ENCODE measurements around the gene MAVS. TPM values are rescaled to one million over a fixed set of nuclear protein-coding genes. Genes with fewer than 3 reads are reported as not detected.

Gene MAVS
- total RNA-seq, 1 experiment from 2014 or later, result 23.4 TPM

DNA sequence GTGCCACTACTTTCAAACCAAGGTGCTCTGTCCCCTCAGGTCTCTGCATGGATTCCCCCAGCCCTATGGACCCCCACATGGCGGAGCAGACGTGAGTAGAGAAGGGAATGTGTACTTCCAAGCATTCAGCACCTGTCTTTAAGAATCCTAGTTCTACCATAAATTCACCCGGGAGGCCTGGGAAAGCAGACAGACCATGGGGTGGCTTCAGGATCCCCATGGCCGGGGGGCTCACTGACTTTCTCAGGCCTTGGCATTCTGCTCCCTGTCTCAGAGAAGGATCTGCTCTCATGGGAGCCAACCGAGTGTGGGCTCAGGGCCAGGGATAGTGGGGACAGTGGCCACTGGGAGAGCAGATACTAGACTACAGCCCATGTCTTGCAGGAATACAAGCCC lies 48.3 kb upstream of the MAVS start:
- Mint-ChIP-seq H3K4me3 (no peak overlapping the region), H3K4me1 (peaks cover 53% of the 10 kb centered on the region), H3K9me3 (no peaks in the 10 kb centered on the region), H3K36me3 (peaks cover 24% of the 10 kb centered on the region), H3K27ac (peak overlapping the region; percentile 66; the same call in 1 of the 2 replicates), H3K27me3 (ENCODE audit: low read depth) (peaks cover 5% of the 10 kb centered on the region; the same call in 1 of the 2 replicates)
- CTCF ChIA-PET, result interaction anchor here (0.7 to 3.9 kb wide), 5 partner anchors 12 to 53 kb away, joined by 3 to 79 read pairs (median 5); partner anchors contain the start of genes ADISSP, AP5S1, CENPB and SPEF1
- TF ChIP-seq NFYB (CRISPR knock-in tag; conservative IDR thresholded peaks at IDR 0.05; ENCODE audit: low read depth) (no peak), GTF2I (CRISPR knock-in tag; conservative IDR thresholded peaks at IDR 0.05) (no peak), TEAD1 (CRISPR knock-in tag; IDR thresholded peaks at IDR 0.05) (no peak), KAT7 (CRISPR knock-in tag; IDR thresholded peaks at IDR 0.05; ENCODE audit: borderline replicate concordance) (no peak), ELF4 (CRISPR knock-in tag; IDR thresholded peaks at IDR 0.05; ENCODE audit: low read depth) (no peak), CREM (CRISPR knock-in tag; IDR thresholded peaks at IDR 0.05) (no peak), ATF1 (CRISPR knock-in tag; IDR thresholded peaks at IDR 0.05) (no peak), ZNF317 (CRISPR knock-in tag; IDR thresholded peaks at IDR 0.05; ENCODE audit: borderline replicate concordance, low read depth) (no peak), ZNF138 (CRISPR knock-in tag; conservative IDR thresholded peaks at IDR 0.05) (no peak)
- TF ChIP-seq, protein P1, sequence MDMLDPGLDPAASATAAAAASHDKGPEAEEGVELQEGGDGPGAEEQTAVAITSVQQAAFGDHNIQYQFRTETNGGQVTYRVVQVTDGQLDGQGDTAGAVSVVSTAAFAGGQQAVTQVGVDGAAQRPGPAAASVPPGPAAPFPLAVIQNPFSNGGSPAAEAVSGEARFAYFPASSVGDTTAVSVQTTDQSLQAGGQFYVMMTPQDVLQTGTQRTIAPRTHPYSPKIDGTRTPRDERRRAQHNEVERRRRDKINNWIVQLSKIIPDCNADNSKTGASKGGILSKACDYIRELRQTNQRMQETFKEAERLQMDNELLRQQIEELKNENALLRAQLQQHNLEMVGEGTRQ (CRISPR knock-in tag; IDR thresholded peaks at IDR 0.05), result no peak
- TF ChIP-seq, protein P2, sequence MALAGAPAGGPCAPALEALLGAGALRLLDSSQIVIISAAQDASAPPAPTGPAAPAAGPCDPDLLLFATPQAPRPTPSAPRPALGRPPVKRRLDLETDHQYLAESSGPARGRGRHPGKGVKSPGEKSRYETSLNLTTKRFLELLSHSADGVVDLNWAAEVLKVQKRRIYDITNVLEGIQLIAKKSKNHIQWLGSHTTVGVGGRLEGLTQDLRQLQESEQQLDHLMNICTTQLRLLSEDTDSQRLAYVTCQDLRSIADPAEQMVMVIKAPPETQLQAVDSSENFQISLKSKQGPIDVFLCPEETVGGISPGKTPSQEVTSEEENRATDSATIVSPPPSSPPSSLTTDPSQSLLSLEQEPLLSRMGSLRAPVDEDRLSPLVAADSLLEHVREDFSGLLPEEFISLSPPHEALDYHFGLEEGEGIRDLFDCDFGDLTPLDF (CRISPR knock-in tag; IDR thresholded peaks at IDR 0.05), result no peak
- TF ChIP-seq, protein P3, sequence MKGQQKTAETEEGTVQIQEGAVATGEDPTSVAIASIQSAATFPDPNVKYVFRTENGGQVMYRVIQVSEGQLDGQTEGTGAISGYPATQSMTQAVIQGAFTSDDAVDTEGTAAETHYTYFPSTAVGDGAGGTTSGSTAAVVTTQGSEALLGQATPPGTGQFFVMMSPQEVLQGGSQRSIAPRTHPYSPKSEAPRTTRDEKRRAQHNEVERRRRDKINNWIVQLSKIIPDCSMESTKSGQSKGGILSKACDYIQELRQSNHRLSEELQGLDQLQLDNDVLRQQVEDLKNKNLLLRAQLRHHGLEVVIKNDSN (CRISPR knock-in tag; IDR thresholded peaks at IDR 0.05), result no peak
- TF ChIP-seq, protein P4, sequence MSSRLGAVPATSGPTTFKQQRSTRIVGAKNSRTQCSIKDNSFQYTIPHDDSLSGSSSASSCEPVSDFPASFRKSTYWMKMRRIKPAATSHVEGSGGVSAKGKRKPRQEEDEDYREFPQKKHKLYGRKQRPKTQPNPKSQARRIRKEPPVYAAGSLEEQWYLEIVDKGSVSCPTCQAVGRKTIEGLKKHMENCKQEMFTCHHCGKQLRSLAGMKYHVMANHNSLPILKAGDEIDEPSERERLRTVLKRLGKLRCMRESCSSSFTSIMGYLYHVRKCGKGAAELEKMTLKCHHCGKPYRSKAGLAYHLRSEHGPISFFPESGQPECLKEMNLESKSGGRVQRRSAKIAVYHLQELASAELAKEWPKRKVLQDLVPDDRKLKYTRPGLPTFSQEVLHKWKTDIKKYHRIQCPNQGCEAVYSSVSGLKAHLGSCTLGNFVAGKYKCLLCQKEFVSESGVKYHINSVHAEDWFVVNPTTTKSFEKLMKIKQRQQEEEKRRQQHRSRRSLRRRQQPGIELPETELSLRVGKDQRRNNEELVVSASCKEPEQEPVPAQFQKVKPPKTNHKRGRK (CRISPR knock-in tag; IDR thresholded peaks at IDR 0.05; ENCODE audit: borderline replicate concordance), result no peak
- TF ChIP-seq, protein P5, sequence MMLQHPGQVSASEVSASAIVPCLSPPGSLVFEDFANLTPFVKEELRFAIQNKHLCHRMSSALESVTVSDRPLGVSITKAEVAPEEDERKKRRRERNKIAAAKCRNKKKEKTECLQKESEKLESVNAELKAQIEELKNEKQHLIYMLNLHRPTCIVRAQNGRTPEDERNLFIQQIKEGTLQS (CRISPR knock-in tag; conservative IDR thresholded peaks at IDR 0.05), result no peak
- ATAC-seq (no peak), DNase-seq (ENCODE audit: low spot score) (no peak)
- POLR2A ChIA-PET, result no interaction called here

DNA sequence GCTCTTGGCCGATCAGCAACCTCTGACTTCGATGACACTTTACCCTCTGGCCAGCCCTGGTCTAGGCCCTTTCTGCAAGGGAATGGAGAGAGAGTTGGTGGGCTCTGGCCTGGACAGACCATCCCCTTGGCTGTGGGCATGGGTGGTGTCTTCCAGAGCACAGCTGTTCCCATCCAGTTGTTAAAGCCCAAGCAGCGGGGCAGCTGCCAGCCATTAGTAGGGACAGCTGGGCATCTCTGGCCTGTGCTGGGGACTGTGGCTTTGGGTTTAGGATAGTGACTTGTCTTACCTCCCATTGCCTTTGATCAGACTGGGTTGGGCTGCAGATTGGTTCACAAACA lies 47.8 kb upstream of the MAVS start:
- H3K9me3 Mint-ChIP-seq, result no peaks in the 10 kb centered on the region
- peaks cover 53% of the 10 kb centered on the region for H3K4me1 Mint-ChIP-seq
- peaks cover 29% of the 10 kb centered on the region for H3K36me3 Mint-ChIP-seq
- peaks cover 5% of the 10 kb centered on the region; the same call in 1 of the 2 replicates for H3K27me3 Mint-ChIP-seq (ENCODE audit: low read depth)
- CTCF ChIA-PET, result interaction anchor here (0.9 to 3.9 kb wide), 7 partner anchors 12 to 54 kb away, joined by 4 to 79 read pairs (median 5); partner anchors contain the start of genes ADISSP, AP5S1, CENPB and SPEF1
- POLR2A ChIA-PET, result interaction anchor here (0.5 to 2.1 kb wide), 4 partner anchors 13 to 192 kb away, joined by 4 to 8 read pairs (median 6); no protein-coding TSS in a partner anchor
- peak overlapping the region; percentile 20; the same call in 1 of the 2 replicates for H3K4me3 Mint-ChIP-seq
- ATAC-seq, result no peak
- peak overlapping the region; percentile 66 for H3K27ac Mint-ChIP-seq
- TF ChIP-seq, protein P6, sequence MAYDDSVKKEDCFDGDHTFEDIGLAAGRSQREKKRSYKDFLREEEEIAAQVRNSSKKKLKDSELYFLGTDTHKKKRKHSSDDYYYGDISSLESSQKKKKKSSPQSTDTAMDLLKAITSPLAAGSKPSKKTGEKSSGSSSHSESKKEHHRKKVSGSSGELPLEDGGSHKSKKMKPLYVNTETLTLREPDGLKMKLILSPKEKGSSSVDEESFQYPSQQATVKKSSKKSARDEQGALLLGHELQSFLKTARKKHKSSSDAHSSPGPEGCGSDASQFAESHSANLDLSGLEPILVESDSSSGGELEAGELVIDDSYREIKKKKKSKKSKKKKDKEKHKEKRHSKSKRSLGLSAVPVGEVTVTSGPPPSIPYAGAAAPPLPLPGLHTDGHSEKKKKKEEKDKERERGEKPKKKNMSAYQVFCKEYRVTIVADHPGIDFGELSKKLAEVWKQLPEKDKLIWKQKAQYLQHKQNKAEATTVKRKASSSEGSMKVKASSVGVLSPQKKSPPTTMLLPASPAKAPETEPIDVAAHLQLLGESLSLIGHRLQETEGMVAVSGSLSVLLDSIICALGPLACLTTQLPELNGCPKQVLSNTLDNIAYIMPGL (CRISPR knock-in tag; IDR thresholded peaks at IDR 0.05), result no peak
- TF ChIP-seq FOXJ3 (CRISPR knock-in tag; IDR thresholded peaks at IDR 0.05; ENCODE audit: borderline replicate concordance), result no peak
- no peak for TF ChIP-seq FOXK1 (CRISPR knock-in tag; IDR thresholded peaks at IDR 0.05)
- no peak for TF ChIP-seq SP1 (CRISPR knock-in tag; conservative IDR thresholded peaks at IDR 0.05)
- no peak for DNase-seq (ENCODE audit: low spot score)
